GM19324 (cell line): ENCODE measurements around the gene SYT9.
"Not testable (repeated sequence)": the region's sequence is repeated elsewhere in the genome, so short reads cannot be mapped to it uniquely, and the experiment has no call there.

Experiments
- ATAC-seq: cut with Tn5 transposase; IDR thresholded peaks from one replicate; pipeline ENCODE4 v1.9.1; 2021; ENCODE audit warnings: mild to moderate bottlenecking, moderate library complexity; ENCODE audit not compliant: unreplicated experiment, low FRiP score

Gene SYT9

DNA sequence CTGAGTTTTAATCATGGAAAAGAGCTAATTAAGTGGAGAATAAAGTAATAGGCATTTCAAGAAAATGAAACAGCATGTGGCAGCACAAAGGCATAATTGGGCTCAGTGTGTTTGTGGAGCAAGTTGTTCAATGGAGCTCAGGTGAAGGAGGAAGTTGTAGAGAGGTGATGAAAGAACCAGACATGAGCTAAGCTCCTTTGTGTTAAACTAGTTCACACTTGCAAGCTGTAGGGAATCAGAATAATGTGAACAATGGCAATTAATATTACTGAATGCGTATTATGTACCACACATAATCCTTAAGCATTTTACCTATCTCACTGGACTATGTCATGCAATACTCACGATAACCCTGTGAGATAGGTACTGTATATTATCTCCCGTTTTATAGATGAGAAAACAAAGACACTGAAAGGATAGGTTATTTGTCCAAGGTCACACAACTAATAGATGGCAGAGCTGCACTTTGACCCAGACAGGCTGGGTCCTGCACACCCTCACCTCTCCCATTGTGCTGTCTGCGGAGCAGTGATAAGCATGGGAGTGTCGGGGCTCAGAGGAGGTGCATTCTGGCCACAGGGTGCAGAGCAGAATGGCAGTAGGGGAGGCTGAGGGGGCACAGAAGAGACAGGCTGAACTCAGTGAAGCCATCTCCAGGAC lies 242.5 kb downstream of the SYT9 start:
- no peak for ATAC-seq

DNA sequence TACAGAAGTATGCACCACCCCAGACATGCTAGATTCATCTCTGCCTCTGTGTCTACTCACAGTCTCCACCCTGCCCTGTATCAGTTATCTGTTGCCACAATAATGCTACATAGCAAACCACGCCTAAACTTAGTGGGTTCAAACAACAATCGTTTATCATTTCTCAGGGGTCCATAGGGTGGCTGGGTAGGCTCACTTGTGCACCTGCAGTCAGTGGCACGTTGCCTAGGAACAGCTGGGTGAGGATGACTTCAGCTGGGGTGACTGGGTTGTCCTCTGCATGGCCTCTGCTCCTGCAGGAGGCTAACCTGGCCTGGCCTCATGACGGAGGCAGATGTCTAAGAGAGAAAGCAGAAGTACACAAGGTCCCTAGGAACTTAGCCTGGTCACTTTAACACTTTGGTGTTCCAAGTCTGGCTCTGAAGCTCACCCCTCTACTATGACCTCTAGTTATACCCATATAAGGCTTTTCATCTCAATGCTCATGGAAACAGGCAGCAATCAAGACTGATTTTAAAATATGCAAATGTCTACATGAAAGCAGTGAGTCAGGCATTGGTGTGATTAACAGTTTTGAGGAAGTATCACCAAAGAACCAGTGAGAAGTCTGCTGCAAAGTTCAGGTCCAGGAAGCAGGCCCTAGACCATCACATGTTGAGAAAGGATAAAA lies 244.3 kb downstream of the SYT9 start:
- peak; percentile 86 for ATAC-seq

DNA sequence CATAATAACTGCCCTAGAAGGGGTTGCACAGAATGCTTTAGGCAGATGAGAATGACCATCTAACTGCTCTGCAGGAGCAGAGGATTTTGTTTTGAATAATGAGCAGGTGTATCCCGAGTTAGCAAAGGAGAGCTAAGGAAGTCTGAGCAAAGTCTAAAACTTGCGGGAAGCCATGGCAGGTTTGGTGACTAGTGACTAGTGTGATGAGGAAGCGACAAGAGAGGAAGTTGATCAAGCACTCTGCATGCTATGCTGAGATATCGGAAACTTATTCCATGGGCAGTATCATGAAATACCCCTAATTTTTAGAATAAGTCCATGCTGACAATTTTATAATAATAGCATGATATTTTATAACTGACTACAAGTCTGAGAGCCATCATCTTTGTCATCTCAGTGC lies 246.5 kb downstream of the SYT9 start:
- no peak for ATAC-seq

DNA sequence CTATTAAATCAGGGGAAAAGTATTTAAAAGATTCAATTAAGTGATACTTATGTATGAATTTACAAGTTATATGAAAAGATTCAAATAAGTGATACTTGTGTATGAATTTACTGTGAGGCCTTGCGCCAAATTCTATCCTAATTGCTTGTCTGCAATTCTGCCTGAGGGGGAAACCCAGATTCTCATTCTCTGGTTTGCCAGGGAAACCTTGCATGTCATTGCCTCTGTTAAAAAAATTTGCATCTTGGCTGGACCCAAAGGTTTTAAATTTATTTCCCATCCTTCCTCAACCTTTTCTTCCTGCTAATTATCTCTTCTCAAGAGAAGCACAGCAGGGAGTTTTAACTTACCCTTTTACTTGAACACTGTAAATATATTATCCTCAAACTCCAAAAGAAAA lies 247.4 kb downstream of the SYT9 start:
- ATAC-seq, result no peak

DNA sequence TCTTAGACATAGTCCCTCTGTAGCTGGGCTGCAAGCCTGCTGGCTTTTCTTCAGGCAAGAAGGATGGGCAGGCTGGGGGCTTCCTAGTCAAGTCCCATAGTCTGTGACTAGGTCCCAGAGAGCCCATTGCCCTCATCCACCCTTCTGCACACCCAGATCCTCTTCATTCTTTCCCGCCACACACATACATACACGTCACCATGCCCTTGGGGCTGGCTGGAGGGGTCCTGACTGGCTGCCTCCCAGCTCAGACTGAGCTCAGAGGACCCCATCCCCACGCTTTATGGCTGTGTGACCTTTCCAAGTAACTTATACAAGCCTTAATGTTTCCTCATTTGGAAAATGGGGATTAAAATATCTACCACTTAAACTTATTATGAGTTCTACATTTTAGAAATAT lies 248.5 kb downstream of the SYT9 start:
- ATAC-seq, result no peak

GRCh38 chr11:7501251-7501650 lies 249.5 kb downstream of the SYT9 start:
- no peak for ATAC-seq

GRCh38 chr11:7501894-7502293 lies 250.2 kb downstream of the SYT9 start:
- no peak for ATAC-seq

GRCh38 chr11:7506243-7506642 lies 254.5 kb downstream of the SYT9 start:
- ATAC-seq, result no peak

- ATAC-seq, result no peak
These were observed 256.4 kb downstream of the SYT9 start for GRCh38 chr11:7508087-7508486.

GRCh38 chr11:7509966-7510365 lies 258.3 kb downstream of the SYT9 start:
- no peak for ATAC-seq

DNA sequence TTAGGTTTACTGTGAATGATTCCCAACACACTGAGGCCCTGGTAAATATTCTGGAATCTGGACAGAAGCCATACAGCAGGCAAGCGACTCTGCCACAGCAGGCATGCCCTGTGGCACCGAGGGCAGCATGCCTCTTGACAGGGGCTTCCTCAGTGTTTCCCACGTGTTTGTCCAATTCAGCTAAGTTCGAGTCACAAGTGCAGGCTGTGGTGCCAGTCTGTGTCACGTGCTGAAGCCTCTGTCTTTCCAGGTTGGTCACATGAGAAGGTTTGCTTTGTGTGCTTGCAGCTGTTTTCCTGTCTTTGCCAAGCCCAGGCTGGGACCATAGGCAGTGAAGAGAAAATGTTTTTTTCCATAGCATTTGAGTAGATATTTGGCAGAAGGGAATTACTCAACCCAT lies 259.7 kb downstream of the SYT9 start:
- no peak for ATAC-seq

DNA sequence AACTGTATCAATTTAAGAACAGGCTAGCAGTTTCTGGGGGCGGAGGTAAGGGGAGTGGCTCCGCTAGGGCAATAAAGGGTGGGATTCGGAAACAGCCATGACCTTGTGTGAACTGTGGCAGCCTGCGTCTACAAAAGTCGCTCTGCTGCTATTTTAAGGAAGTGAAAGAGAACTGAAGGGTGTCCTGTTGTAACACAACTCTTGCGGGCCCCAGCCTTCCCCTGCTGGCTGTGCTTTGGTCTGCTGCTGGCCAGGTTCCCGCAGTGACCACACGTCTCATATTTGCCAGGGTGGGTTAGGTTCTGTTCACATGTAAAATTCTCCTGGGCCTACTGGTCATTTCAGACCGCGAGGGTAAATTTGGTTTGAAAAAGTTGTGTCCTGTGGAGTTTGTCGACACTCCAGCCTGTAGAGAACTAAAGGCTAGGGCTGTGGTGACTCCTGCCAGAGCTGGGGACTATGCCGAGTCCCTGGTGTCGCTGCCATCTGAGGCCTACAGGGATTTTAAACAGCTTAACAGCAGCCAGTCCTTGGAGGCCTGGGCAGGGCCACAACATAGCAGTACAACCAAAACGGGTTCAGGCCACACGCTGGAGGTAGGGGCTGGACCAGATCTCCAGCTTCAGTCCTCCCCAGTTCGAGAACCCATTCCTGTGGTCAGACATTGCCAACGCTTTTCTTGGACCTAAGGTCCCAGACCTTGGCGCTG lies 261.0 kb downstream of the SYT9 start:
- peak; percentile 59 for ATAC-seq

GRCh38 chr11:7513234-7514098 lies 261.8 kb downstream of the SYT9 start, which contains the start of gene PPFIBP2:
TSS of gene PPFIBP2 (plus strand) at chr11:7513999. CDS start at chr11:7549476, 35,477 bp downstream.
- ATAC-seq, result peak; percentile 86

GRCh38 chr11:7514099-7514591 lies 262.4 kb downstream of the SYT9 start:
- ATAC-seq, result peak; percentile 12

DNA sequence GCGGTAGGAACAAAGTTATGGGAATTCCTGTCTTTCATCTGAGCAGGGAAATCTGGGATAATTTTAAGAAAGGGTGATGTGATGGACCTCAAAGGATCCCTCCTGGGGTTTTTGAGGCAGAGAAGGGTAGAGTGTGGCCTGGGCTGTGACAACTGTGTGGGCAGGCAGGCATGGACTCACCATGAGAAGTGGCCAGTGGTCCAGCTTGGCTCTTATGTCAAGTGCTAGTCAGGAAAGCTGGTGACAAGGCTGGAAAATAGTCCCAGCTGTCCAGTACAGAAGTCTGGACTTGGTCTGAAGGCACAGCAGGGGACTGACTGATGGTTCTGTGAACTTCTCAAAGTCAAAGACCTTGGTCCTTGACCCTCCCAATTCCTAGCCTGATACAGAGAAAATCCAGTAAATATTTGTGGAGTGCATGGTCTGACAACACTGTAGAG lies 263.8 kb downstream of the SYT9 start:
- ATAC-seq, result no peak

DNA sequence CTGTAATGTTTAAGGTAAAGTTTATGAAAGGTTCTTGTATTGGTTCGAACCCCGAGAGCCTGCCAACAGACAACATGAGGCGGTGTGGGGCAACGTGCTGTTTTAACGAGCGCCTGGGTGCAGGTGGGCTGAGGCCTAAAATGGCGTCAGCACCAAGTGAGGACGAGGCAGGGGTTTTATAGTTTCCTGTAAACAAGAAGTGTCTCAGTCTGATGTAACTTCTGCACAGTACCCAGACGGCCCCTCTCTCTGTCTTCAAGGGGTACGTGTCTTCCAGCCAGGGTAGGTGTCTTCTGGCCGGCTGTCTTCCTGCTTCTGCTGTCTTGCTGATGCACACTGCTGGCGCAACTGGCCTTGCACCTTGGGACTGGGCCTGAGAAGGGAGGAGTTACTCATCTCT lies 264.8 kb downstream of the SYT9 start:
- ATAC-seq, result no peak

GRCh38 chr11:7517743-7518142 lies 266.0 kb downstream of the SYT9 start:
- not testable (repeated sequence) for ATAC-seq
